CD4-positive, alpha-beta T cell treated with Interleukin-6 at 100 ng/mL for 8 hours (primary cell): Measurements from ENCODE around the gene MPV17.
"Not testable (repeated sequence)": the region's sequence is repeated elsewhere in the genome, so short reads cannot be mapped to it uniquely, and the experiment has no call there.

Experiments
- DNase-seq: peaks from one replicate; pipeline ENCODE4 v3.0.0-alpha.2; 2020; ENCODE audit warnings: mixed read lengths, low spot score

Gene MPV17

GRCh38 chr2:27298391-27299080, 24.4 kb downstream of the MPV17 start:
- no peak for DNase-seq

- no peak for DNase-seq
These were observed 25.7 kb downstream of the MPV17 start for GRCh38 chr2:27297195-27297594.

GRCh38 chr2:27296481-27296880, 26.4 kb downstream of the MPV17 start:
- DNase-seq, result no peak

- DNase-seq, result no peak
These were observed 28.0 kb downstream of the MPV17 start for GRCh38 chr2:27294928-27295327.

GRCh38 chr2:27291865-27292264, 31.0 kb downstream of the MPV17 start:
- DNase-seq, result no peak

- no peak for DNase-seq
These were observed 32.3 kb downstream of the MPV17 start for GRCh38 chr2:27290549-27290948.

- no peak for DNase-seq
These were observed 34.3 kb downstream of the MPV17 start for GRCh38 chr2:27288610-27289009.

GRCh38 chr2:27285481-27285880, 37.4 kb downstream of the MPV17 start:
- no peak for DNase-seq

- no peak for DNase-seq
These were observed 37.9 kb downstream of the MPV17 start for GRCh38 chr2:27284996-27285395.

GRCh38 chr2:27282892-27283291, 40.0 kb downstream of the MPV17 start:
- DNase-seq, result no peak

GRCh38 chr2:27281855-27282559, 40.9 kb downstream of the MPV17 start, which contains the start of gene TRIM54:
Gene TRIM54, plus strand, starts transcription at chr2:27282429. Its CDS starts 303 bp downstream, at chr2:27282732.
- DNase-seq, result no peak

GRCh38 chr2:27281442-27281841, 41.5 kb downstream of the MPV17 start:
- DNase-seq, result no peak

- no peak for DNase-seq
These were observed 42.1 kb downstream of the MPV17 start for GRCh38 chr2:27280826-27281225.

GRCh38 chr2:27278010-27278409, 44.9 kb downstream of the MPV17 start:
- no peak for DNase-seq

- no peak for DNase-seq
These were observed 47.4 kb downstream of the MPV17 start, which contains the start of gene DNAJC5G for GRCh38 chr2:27275211-27276150. Gene DNAJC5G, plus strand, starts transcription at chr2:27275433. Its CDS starts 1,296 bp downstream, at chr2:27276729.

GRCh38 chr2:27272537-27273522, 50.1 kb downstream of the MPV17 start:
- not testable (repeated sequence) for DNase-seq

- DNase-seq, result no peak
These were observed 51.1 kb downstream of the MPV17 start for GRCh38 chr2:27271631-27272340.

GRCh38 chr2:27270670-27271069, 52.2 kb downstream of the MPV17 start:
- no peak for DNase-seq

GRCh38 chr2:27270131-27270530, 52.8 kb downstream of the MPV17 start:
- no peak for DNase-seq

- DNase-seq, result not testable (repeated sequence)
These were observed 54.6 kb downstream of the MPV17 start for GRCh38 chr2:27268296-27268695.

GRCh38 chr2:27265536-27265870, 57.4 kb downstream of the MPV17 start:
- no peak for DNase-seq
